Measurements from ENCODE around the gene RPE. TPM values are rescaled to one million over a fixed set of nuclear protein-coding genes. Genes with fewer than 3 reads are reported as not detected.

RPE gene
- total RNA-seq, 1 donor from 2014 or later, result 45.1 TPM

GRCh38 chr2:210003359-210003758 lies 921 bp downstream of the RPE start:
- Histone ChIP-seq H3K9me3 (no peaks in the 10 kb centered on the region), H3K27ac (peak overlapping the region; percentile 82), H3K27me3 (ENCODE audit: low read depth) (no peaks in the 10 kb centered on the region), H3K4me1 (peaks cover 50% of the 10 kb centered on the region), H3K36me3 (peaks cover 1% of the 10 kb centered on the region), H3K4me3 (peak overlapping the region; percentile 81)
- no peak for ATAC-seq
- intact Hi-C loops (cut with DNase I), result no loop called here
- TF ChIP-seq, protein P1, sequence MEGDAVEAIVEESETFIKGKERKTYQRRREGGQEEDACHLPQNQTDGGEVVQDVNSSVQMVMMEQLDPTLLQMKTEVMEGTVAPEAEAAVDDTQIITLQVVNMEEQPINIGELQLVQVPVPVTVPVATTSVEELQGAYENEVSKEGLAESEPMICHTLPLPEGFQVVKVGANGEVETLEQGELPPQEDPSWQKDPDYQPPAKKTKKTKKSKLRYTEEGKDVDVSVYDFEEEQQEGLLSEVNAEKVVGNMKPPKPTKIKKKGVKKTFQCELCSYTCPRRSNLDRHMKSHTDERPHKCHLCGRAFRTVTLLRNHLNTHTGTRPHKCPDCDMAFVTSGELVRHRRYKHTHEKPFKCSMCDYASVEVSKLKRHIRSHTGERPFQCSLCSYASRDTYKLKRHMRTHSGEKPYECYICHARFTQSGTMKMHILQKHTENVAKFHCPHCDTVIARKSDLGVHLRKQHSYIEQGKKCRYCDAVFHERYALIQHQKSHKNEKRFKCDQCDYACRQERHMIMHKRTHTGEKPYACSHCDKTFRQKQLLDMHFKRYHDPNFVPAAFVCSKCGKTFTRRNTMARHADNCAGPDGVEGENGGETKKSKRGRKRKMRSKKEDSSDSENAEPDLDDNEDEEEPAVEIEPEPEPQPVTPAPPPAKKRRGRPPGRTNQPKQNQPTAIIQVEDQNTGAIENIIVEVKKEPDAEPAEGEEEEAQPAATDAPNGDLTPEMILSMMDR (IDR thresholded peaks at IDR 0.05), result no peak
- DNase-seq, result no peak

DNA sequence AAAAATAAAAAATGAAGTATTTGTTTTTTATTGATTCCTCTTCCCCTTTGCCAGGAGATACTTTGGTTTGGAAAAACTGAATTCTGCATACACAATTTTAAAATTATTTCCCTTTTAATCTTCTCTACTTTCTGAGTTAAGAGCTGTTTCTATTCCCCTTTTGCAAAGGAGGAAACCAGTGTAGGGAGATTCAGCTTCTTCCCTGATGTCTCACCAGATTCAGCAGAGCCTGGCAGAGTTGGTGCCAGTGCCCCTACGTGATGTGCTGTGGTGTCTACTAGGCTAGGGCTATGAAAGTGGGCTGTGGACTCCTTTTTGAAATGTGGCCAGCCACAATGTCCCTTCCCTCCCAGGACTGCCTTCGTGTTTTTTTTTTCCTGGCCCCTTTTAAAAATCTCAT lies 2.4 kb downstream of the RPE start:
- TF ChIP-seq, protein P1 (IDR thresholded peaks at IDR 0.05), result no peak
- no peak for ATAC-seq
- Histone ChIP-seq H3K4me3 (no peak overlapping the region), H3K27ac (no peak overlapping the region), H3K36me3 (peaks cover 15% of the 10 kb centered on the region), H3K27me3 (ENCODE audit: low read depth) (no peaks in the 10 kb centered on the region), H3K4me1 (peaks cover 50% of the 10 kb centered on the region), H3K9me3 (no peaks in the 10 kb centered on the region)
- DNase-seq, result no peak
- intact Hi-C loops (cut with DNase I), result no loop called here

DNA sequence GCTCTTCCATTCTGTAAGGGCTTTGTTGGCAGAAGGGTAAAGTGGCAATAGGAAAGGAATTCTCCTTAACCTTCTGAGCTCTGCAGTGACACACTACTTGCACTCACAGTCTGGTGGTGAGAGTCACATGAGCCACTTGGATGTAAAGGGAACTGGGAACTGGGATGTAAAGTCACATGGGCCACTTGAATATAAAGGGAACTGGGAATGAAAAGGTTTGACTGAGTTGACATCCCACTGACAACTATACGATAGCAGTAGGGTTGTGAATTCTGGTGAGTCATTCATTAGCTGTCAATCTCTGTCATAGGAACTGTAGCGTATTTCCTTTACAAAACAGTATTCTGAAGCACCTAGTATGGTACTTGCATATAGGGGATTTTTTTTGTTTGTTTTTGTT lies 5.5 kb downstream of the RPE start:
- TF ChIP-seq, protein P1 (IDR thresholded peaks at IDR 0.05), result no peak
- H3K4me1 ChIP-seq, result peaks cover 45% of the 10 kb centered on the region
- peak; percentile 35 to 40 for ATAC-seq

DNA sequence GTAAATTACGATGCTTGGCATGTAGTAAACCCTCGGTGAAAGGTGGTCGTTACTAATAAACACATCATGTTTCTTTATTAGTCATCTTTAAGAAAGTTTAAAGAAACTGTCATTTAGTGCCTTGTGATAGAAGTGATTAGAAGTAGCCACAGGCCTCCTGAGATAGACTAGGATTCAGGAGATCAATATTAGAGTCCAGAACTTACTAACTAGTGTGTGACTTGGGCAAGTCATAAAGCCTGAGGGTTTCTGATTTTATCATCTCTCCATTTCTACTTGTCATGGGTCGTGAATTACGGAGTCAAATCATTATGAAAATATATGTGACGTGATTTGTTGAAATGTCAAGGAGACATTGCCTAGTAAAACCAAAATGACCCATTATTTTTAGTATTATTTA lies 6.7 kb downstream of the RPE start:
- H3K27me3 ChIP-seq (ENCODE audit: low read depth), result no peaks in the 10 kb centered on the region
- H3K27ac ChIP-seq, result no peak overlapping the region
- ATAC-seq (no peak), DNase-seq (no peak)
- no peak overlapping the region for H3K4me3 ChIP-seq
- intact Hi-C loops (cut with DNase I), result no loop called here
- H3K9me3 ChIP-seq, result no peaks in the 10 kb centered on the region
- TF ChIP-seq, protein P1 (IDR thresholded peaks at IDR 0.05), result no peak
- H3K4me1 ChIP-seq, result peaks cover 35% of the 10 kb centered on the region
- H3K36me3 ChIP-seq, result peaks cover 48% of the 10 kb centered on the region

More for the DNA sequence above, 5.5 kb downstream of the RPE start:
- H3K9me3 ChIP-seq, result no peaks in the 10 kb centered on the region
- H3K27me3 ChIP-seq (ENCODE audit: low read depth), result no peaks in the 10 kb centered on the region
- H3K27ac ChIP-seq, result no peak overlapping the region
- peaks cover 43% of the 10 kb centered on the region for H3K36me3 ChIP-seq
- intact Hi-C loops (cut with DNase I), result no loop called here
- DNase-seq, result no peak
- H3K4me3 ChIP-seq, result no peak overlapping the region

- Histone ChIP-seq H3K27me3 (ENCODE audit: low read depth) (no peaks in the 10 kb centered on the region), H3K36me3 (peaks cover 56% of the 10 kb centered on the region), H3K4me1 (peaks cover 27% of the 10 kb centered on the region), H3K9me3 (no peaks in the 10 kb centered on the region), H3K27ac (no peak overlapping the region), H3K4me3 (no peak overlapping the region)
- intact Hi-C loops (cut with DNase I), result no loop called here
- ATAC-seq, result no peak
- TF ChIP-seq, protein P1 (IDR thresholded peaks at IDR 0.05), result no peak
- DNase-seq, result no peak
Observed at GRCh38 chr2:210009896-210010295, 7.5 kb downstream of the RPE start.

GRCh38 chr2:210020138-210020537 lies 17.7 kb downstream of the RPE start:
- H3K36me3 ChIP-seq, result peaks cover 100% of the 10 kb centered on the region
- intact Hi-C loops (cut with DNase I), result no loop called here
- DNase-seq (no peak), ATAC-seq (no peak)
- H3K9me3 ChIP-seq, result no peaks in the 10 kb centered on the region
- H3K27me3 ChIP-seq (ENCODE audit: low read depth), result no peaks in the 10 kb centered on the region
- no peaks in the 10 kb centered on the region for H3K4me1 ChIP-seq
- no peak overlapping the region for H3K4me3 ChIP-seq
- no peak overlapping the region for H3K27ac ChIP-seq
- TF ChIP-seq, protein P1 (IDR thresholded peaks at IDR 0.05), result no peak
